ENCODE results near the gene EPB41L2. TPM values are rescaled to one million over a fixed set of nuclear protein-coding genes. Genes with fewer than 3 reads are reported as not detected.
A peak's percentile ranks its signal among the peaks of the same experiment; 100 is the strongest.

Gene EPB41L2
- total RNA-seq, 1 experiment from 2014 or later: 181 TPM

DNA sequence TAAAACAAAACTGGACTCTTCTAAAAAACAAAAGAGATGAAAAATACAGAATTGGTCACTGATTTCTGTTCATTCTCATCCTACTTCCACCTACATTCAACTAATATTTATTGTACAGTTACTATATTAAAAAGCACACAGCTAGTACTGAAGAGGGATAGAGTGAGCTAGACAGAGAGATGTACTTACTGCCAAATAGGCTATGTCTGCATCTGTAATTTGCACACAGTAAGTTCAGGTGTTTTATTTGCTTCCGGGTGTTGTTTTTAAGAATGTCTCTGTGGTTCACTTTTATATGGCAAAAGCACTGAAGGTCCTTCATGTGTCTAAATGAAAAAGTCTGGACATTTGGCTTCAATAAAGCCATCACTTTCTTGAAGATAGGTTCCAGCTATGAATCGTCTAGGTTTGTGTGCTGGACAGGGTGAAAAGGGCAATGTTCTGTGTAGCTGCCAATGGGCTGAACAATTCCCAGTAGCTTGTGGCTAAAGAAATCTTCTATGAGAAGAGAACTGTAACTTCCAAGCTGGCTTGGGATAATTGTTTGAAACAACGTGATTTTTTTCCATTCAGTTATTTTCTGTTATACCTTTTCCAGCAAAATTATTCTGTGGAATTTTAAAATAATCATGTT is 47.3 kb downstream of the EPB41L2 start:
- DNase-seq (ENCODE audit: low spot score): no peak
- Histone ChIP-seq H3K9me3 (ENCODE audit: low read depth, low read length, poor library complexity, severe bottlenecking) (no peaks in the 10 kb centered on the region), H3K27ac (ENCODE audit: low read depth, low read length, poor library complexity, severe bottlenecking) (no peak overlapping the region), H3K4me1 (ENCODE audit: insufficient read depth, low read length, poor library complexity, severe bottlenecking) (peaks cover 21% of the 10 kb centered on the region), H3K36me3 (ENCODE audit: insufficient read depth, low read length, poor library complexity, severe bottlenecking) (no peaks in the 10 kb centered on the region), H3K4me3 (ENCODE audit: low read depth, low read length, poor library complexity, severe bottlenecking) (no peak overlapping the region), H3K27me3 (replicated peaks; ENCODE audit: insufficient read depth, low read depth, low read length, poor library complexity) (no peaks in the 10 kb centered on the region)
- TF ChIP-seq CTCF (conservative IDR thresholded peaks at IDR 0.05; ENCODE audit: low read depth, low read length) (no peak), EZH2 (IDR thresholded peaks at IDR 0.05; ENCODE audit: borderline replicate concordance, low read depth, low read length, poor library complexity, severe bottlenecking) (no peak)
- CTCF ChIA-PET: no interaction called here
- POLR2A ChIA-PET (ENCODE audit: low non-redundant PET): no interaction called here
- intact Hi-C loops (cut with micrococcal nuclease; ENCODE audit: unreplicated experiment): no loop called here
- no TSS peak for BruUV-seq (replicated peaks)

GRCh38 chr6:131015025-131015591 is 47.9 kb downstream of the EPB41L2 start:
- no peak overlapping the region for H3K4me3 ChIP-seq (ENCODE audit: low read depth, low read length, poor library complexity, severe bottlenecking)
- H3K27ac ChIP-seq (ENCODE audit: low read depth, low read length, poor library complexity, severe bottlenecking): no peak overlapping the region
- no peaks in the 10 kb centered on the region for H3K27me3 ChIP-seq (replicated peaks; ENCODE audit: insufficient read depth, low read depth, low read length, poor library complexity)
- H3K4me1 ChIP-seq (ENCODE audit: insufficient read depth, low read length, poor library complexity, severe bottlenecking): peaks cover 21% of the 10 kb centered on the region
- DNase-seq (ENCODE audit: low spot score): no peak
- no TSS peak for BruUV-seq (replicated peaks)
- no peak for TF ChIP-seq CTCF (conservative IDR thresholded peaks at IDR 0.05; ENCODE audit: low read depth, low read length)
- no peak for TF ChIP-seq EZH2 (IDR thresholded peaks at IDR 0.05; ENCODE audit: borderline replicate concordance, low read depth, low read length, poor library complexity, severe bottlenecking)
- ChIA-PET POLR2A (ENCODE audit: low non-redundant PET) (no interaction called here), CTCF (no interaction called here)
- intact Hi-C loops (cut with micrococcal nuclease; ENCODE audit: unreplicated experiment): no loop called here
- H3K36me3 ChIP-seq (ENCODE audit: insufficient read depth, low read length, poor library complexity, severe bottlenecking): no peaks in the 10 kb centered on the region
- H3K9me3 ChIP-seq (ENCODE audit: low read depth, low read length, poor library complexity, severe bottlenecking): no peaks in the 10 kb centered on the region

GRCh38 chr6:131014080-131014776 is 48.8 kb downstream of the EPB41L2 start:
- no peak for TF ChIP-seq CTCF (conservative IDR thresholded peaks at IDR 0.05; ENCODE audit: low read depth, low read length)
- TF ChIP-seq EZH2 (IDR thresholded peaks at IDR 0.05; ENCODE audit: borderline replicate concordance, low read depth, low read length, poor library complexity, severe bottlenecking): no peak
- Histone ChIP-seq H3K36me3 (ENCODE audit: insufficient read depth, low read length, poor library complexity, severe bottlenecking) (no peaks in the 10 kb centered on the region), H3K4me1 (ENCODE audit: insufficient read depth, low read length, poor library complexity, severe bottlenecking) (peaks cover 21% of the 10 kb centered on the region), H3K4me3 (ENCODE audit: low read depth, low read length, poor library complexity, severe bottlenecking) (peak overlapping the region; percentile 19), H3K27me3 (replicated peaks; ENCODE audit: insufficient read depth, low read depth, low read length, poor library complexity) (no peaks in the 10 kb centered on the region), H3K9me3 (ENCODE audit: low read depth, low read length, poor library complexity, severe bottlenecking) (peaks cover under 1% of the 10 kb centered on the region), H3K27ac (ENCODE audit: low read depth, low read length, poor library complexity, severe bottlenecking) (no peak overlapping the region)
- no TSS peak for BruUV-seq (replicated peaks)
- ChIA-PET POLR2A (ENCODE audit: low non-redundant PET) (interaction anchor here (0.7 kb wide), 1 partner anchor 14 kb away, joined by 6 read pairs; no protein-coding TSS in a partner anchor), CTCF (no interaction called here)
- intact Hi-C loops (cut with micrococcal nuclease; ENCODE audit: unreplicated experiment): no loop called here
- DNase-seq (ENCODE audit: low spot score): no peak
